NCI-H1417 (cell line): ENCODE results near the gene MRFAP1.
"Not testable (repeated sequence)": the region's sequence is repeated elsewhere in the genome, so short reads cannot be mapped to it uniquely, and the experiment has no call there.

ENCODE experiments used
- DNase-seq, 3 experiments: peaks; one replicate each; lab custom pipeline; 2025; lab: John Stamatoyannopoulos, UW

The MRFAP1 gene

DNA sequence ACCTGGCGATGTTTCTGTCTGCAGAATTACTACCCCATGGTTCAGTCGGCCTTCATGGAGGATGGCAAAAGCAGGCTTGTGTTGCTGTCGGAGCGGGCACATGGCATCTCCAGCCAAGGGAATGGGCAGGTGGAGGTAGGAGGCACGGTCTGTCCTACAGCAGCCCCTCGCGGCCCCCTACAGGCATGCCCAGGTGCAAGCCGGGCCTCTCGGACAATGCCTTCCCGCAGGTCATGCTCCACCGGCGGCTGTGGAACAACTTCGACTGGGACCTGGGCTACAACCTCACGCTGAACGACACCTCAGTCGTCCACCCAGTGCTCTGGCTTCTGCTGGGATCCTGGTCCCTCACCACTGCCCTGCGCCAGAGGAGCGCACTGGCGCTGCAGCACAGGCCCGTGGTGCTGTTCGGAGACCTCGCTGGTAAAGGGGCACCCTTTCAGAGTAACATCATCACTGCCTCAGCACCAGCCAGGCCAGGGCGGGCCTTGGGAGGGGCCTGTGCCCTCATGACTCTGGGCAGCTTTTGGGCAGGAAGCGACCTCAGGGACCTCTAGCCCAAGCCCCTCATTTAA, 29.5 kb upstream of the MRFAP1 start:
- DNase-seq, result no peak

GRCh38 chr4:6612961-6613675, 27.4 kb upstream of the MRFAP1 start:
- no peak for DNase-seq

DNA sequence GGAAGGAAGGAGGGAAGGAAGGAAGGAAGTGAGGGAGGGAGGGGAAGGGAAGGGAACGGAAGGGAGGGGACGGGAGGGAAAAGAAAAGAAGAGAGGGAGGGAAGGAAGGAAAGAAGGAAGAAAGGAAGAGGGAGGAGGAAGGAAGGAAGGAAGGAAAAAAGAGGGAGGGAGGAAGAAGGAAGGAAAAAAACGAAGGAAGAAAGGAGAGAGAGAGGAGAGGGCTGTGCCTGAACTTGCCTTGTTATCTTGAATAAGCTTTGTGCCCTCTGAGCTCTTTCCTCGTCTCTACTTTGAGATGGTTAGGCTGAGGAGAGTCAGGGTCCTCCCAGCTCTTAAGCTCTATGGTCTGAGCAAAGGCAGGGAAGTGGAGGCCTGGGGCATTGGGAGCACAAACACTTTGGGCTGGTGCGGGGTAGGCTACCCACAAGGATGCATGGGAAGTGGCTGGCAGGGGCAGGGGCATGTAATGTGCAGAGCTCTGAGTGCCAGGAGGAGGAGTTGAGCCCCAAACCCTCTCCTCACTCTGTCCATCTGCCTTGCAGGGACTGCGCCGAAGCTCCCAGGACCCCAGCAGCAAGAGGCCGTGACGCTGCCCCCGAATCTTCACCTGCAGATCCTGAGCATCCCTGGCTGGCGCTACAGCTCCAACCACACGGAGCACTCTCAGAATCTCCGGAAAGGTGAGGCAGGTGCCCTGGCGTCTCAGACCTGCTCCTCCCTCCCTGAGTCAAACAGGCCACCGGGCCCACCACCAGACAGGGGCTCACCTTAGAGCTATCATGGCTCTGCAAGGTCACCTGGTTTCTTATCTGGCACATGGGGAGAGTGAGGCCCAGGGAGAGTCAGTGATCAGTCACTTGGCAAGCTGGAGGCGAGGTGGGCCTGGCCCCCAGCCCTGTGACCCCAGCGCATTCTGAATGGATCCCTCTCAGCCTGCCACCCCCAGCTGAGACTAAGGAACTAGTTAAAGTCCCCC, 26.5 kb upstream of the MRFAP1 start:
- no peak for DNase-seq

GRCh38 chr4:6614701-6615230, 25.7 kb upstream of the MRFAP1 start:
- DNase-seq, result no peak

GRCh38 chr4:6616087-6616995, 24.1 kb upstream of the MRFAP1 start:
- no peak for DNase-seq

- no peak for DNase-seq
Observed at GRCh38 chr4:6617246-6617645, 23.2 kb upstream of the MRFAP1 start.

- no peak for DNase-seq
Observed at GRCh38 chr4:6618386-6619115, 21.9 kb upstream of the MRFAP1 start.

DNA sequence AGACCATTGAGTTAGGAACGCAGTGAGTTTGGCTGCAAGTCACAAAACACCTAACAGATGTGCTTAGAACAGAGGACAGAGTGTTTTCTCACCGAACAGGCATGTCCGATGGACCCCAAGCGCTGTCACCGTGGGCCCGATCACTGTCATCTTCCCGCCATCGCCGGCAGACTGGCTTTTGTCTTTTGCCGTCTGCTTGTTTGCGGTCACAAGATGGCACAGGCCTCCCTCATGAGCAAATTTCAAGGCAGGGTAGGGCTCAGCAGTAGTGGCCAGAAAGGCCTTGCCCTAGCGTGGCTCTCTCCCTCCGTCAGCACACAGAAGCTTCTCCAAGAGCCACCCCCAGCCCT, 21.4 kb upstream of the MRFAP1 start:
- no peak for DNase-seq

DNA sequence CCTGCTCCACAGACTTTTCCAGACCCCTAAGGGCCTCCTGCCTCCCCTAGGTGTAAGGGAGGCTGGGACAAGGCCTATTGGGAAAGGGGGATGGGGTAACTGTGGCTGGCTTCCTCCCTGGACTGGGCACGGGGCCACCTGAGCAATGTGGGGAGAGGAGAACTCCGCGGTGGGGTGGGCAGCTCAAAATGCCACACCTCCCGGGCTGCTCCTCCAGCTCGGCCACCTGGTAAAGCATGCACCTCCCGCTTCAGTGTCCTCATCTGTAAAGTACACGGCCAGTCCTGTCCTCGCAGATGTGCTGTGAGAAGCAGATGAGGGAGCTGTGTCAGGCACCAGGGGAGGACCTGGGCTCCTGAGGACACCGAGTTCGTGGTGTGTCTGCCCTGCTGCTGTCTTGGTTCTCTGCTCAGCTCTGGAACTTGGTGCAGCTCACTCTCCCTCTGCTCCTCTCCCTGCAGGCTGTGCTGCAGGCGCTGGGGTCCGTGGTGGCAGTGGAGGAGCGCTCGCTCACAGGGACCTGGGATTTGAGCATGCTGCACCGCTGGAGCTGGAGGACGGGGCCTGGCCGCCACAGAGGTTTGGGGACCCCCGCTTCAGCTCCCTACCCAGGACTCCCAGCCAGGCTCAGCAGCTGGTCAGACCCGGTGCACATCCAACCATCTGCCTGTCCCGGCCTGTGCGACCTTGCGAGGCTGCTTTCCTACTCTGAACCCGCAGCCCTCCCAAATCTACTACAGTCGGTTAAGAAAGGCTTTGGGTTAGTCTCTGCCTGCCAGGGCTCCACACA, 20.8 kb upstream of the MRFAP1 start:
- no peak for DNase-seq

DNA sequence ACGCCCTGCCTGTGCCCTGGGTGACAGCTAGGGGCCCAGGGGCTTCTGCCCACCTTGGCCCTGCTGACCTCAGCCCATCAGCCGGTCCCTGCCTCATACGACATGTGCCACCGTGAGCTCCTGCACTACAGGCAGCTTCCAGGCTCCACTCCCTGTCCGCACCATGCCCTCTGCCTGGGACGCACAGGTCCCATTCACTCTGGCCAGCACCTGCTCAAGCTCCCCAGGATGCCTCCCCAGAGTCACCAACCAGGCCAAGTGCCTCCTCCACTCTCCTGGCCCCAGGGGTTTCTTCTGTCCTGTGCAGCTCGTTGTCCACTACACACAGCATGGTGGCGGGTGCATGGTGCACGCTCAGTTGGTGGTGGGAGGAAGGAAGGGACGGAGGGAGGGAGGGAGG, 20.2 kb upstream of the MRFAP1 start:
- no peak for DNase-seq

- DNase-seq, result no peak
Observed at GRCh38 chr4:6620891-6621555, 19.5 kb upstream of the MRFAP1 start.

- no peak for DNase-seq
Observed at GRCh38 chr4:6621556-6621927, 18.9 kb upstream of the MRFAP1 start.

GRCh38 chr4:6622744-6623143, 17.7 kb upstream of the MRFAP1 start:
- no peak for DNase-seq

- DNase-seq, result peak in 2 of 3 experiments; percentile 59 to 84
Observed at GRCh38 chr4:6625256-6625655, 15.2 kb upstream of the MRFAP1 start.

- DNase-seq, result no peak
Observed at GRCh38 chr4:6626066-6626465, 14.4 kb upstream of the MRFAP1 start.

- DNase-seq, result no peak
Observed at GRCh38 chr4:6627832-6628231, 12.7 kb upstream of the MRFAP1 start.

DNA sequence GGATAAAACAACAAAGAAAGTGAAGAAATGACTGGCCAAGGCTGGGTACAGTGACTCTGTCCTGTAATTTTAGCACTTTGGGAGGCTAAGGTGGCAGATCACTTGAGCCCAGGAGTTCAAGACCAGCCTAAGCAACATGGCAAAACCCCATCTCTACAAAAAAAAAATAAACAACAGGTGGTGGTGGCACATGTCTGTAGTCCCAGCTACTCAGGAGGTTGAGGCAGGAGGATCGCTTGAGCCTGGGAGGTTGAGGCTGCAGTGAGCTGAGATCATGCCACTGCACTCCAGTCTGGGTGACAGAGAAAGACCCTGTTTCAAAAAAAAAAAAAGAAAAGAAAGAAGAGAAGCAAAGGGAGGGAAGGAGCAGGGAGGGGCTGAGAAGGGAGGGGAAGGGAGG, 12.0 kb upstream of the MRFAP1 start:
- DNase-seq, result not testable (repeated sequence)

- no peak for DNase-seq
Observed at GRCh38 chr4:6632125-6632524, 8.4 kb upstream of the MRFAP1 start.

DNA sequence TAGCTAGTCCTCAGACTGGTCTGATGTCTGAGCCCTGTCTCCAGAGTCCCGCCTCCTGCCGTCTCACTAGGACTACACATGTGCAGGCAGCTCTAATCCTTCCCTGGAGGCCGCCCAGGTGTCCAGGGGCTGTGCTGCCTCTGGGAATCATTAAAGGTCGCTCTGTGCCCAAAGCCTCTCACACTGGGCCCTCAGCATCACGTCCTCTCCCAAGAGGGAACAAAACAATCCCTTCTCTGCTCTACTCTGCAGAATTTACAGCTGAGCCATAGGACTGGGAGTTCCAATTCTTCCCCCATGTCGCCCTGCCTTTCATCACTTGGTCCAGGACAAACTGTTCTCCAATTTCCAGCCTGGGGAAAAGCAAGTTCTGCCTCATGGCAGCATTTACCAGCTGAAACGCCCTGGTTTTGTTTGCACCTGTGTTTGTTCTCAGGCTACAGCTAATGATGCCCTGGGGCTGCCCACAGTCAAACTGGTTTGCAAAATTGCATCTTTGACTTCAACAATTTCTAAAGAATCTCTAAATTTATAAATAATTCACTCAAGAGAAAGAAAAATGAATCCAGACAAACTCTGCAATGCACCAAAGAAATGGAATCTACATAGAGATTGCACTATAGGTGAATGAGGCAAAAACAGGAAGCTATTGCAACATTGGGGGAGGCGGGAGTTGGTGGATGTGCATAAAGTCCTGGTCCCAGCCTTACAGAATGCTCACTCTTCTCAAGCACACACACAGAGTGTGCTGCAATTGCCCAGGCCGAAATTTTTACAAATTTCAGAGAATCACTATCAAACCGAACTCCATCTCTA, 7.2 kb upstream of the MRFAP1 start:
- DNase-seq, result peak in 2 of 3 experiments; percentile 84 to 92
